ENCODE data around the gene ARTN.
A peak's percentile ranks its signal among the peaks of the same experiment; 100 is the strongest.

Gene ARTN

DNA sequence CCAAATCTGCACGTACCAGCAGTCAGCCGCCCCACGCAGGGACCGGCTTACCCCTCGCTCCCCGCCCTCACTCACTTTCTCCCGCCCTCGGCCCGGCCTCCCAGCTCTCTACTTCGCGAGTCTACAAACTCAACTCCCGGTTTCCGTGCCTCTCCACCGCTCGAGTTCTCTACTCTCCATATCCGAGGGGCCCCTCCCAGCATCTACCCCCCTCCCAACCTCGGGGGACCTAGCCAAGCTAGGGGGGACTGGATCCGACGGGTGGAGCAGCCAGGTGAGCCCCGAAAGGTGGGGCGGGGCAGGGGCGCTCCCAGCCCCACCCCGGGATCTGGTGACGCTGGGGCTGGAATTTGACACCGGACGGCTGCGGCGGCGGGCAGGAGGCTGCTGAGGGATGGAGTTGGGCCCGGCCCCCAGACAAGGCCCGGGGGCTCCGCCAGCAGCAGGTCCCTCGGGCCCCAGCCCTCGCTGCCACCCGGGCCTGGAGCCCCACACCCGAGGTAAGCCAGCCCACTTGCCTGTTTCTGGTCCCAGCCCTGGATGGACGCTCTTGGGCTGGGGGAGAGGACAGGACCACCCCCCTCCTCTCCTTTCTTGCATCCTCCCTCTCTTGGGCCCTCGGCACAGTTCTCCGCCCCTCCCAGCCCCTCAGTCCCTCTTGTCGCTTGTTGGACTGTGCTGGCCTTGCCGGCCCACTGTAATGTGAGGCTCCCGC, at the start of gene ARTN:
Gene ARTN, plus strand, starts transcription at position 416 of the 715 bp plus-strand sequence. CDS start 1,856 bp downstream, outside the sequence.
- TF ChIP-seq CTCF (IDR thresholded peaks at IDR 0.05; ENCODE audit: control extremely low read depth, extremely low read depth, low read depth, missing control alignments): no peak
- POLR2A ChIA-PET: interaction anchor here (2.0 kb wide), 1 partner anchor 170 kb away, joined by 7 read pairs; no protein-coding TSS in a partner anchor
- CTCF ChIA-PET: interaction anchor here (0.8 to 10.1 kb wide), 63 partner anchors 9 to 727 kb away, joined by 3 to 526 read pairs (median 11); partner anchors contain the start of genes CCDC24, DPH2, IPO13 and KDM4A
- DNase-seq (ENCODE audit: extremely low spot score): peak; percentile 36

DNA sequence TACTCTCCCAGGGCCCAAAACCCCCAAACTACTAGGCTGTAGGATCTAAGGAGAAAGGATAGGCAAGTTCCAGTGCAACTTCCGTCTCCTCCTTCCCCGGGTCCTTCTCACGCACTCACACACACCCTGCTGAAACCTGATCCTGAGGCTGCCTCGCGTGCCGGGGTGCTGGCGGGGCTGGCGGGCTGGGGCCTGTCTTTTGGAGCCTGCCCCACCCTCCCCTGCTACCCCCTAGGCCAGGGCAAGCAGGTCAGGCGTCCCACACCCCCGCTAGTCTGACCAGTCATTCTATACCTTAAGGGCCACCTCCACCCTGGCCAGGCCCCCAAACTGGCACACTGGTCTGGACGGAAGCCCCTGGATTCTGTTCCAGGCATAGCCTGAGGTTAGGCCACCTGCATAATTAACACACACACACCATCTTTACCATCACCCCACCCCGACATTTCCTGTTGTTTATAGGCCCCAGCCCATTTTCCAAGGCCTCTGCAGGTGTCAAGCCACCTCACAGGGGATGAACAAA, 48.3 kb upstream of the ARTN start:
- DNase-seq (ENCODE audit: extremely low spot score): no peak
- CTCF ChIA-PET: interaction anchor here (1.2 to 3.0 kb wide), 3 partner anchors 11 to 49 kb away, joined by 4 to 6 read pairs (median 4); no protein-coding TSS in a partner anchor
- TF ChIP-seq CTCF (IDR thresholded peaks at IDR 0.05; ENCODE audit: control extremely low read depth, extremely low read depth, low read depth, missing control alignments): no peak
- POLR2A ChIA-PET: no interaction called here

GRCh38 chr1:43887748-43888147, 45.9 kb upstream of the ARTN start:
- DNase-seq (ENCODE audit: extremely low spot score): no peak
- POLR2A ChIA-PET: no interaction called here
- no peak for TF ChIP-seq CTCF (IDR thresholded peaks at IDR 0.05; ENCODE audit: control extremely low read depth, extremely low read depth, low read depth, missing control alignments)
- CTCF ChIA-PET: interaction anchor here (1.5 kb wide), 1 partner anchor 47 kb away, joined by 4 read pairs; no protein-coding TSS in a partner anchor

GRCh38 chr1:43890815-43891214, 42.8 kb upstream of the ARTN start:
- TF ChIP-seq CTCF (IDR thresholded peaks at IDR 0.05; ENCODE audit: control extremely low read depth, extremely low read depth, low read depth, missing control alignments): no peak
- CTCF ChIA-PET: interaction anchor here (1.2 to 3.2 kb wide), 5 partner anchors 9 to 44 kb away, joined by 3 to 14 read pairs (median 5); no protein-coding TSS in a partner anchor
- POLR2A ChIA-PET: no interaction called here
- no peak for DNase-seq (ENCODE audit: extremely low spot score)

GRCh38 chr1:43893006-43893405, 40.6 kb upstream of the ARTN start:
- ChIA-PET CTCF (interaction anchor here (0.9 to 1.9 kb wide), 3 partner anchors 18 to 42 kb away, joined by 3 to 5 read pairs (median 4); partner anchors contain the start of gene ARTN), POLR2A (no interaction called here)
- DNase-seq (ENCODE audit: extremely low spot score): no peak
- no peak for TF ChIP-seq CTCF (IDR thresholded peaks at IDR 0.05; ENCODE audit: control extremely low read depth, extremely low read depth, low read depth, missing control alignments)

GRCh38 chr1:43898981-43899380, 34.6 kb upstream of the ARTN start:
- no peak for DNase-seq (ENCODE audit: extremely low spot score)
- ChIA-PET CTCF (interaction anchor here (7.0 kb wide), 1 partner anchor 35 kb away, joined by 35 read pairs; the partner anchor contains the start of gene ARTN), POLR2A (no interaction called here)
- no peak for TF ChIP-seq CTCF (IDR thresholded peaks at IDR 0.05; ENCODE audit: control extremely low read depth, extremely low read depth, low read depth, missing control alignments)
